Urothelium cell line (cell line): ENCODE measurements around the gene ASB4.
"Not testable (repeated sequence)": the region's sequence is repeated elsewhere in the genome, so short reads cannot be mapped to it uniquely, and the experiment has no call there.

Source experiments
- DNase-seq: peaks from one replicate; pipeline ENCODE4 v3.0.0; 2011; ENCODE audit warnings: low spot score, mixed read lengths
- FAIRE-seq: peaks from 2 replicates; lab custom pipeline; 2011; peaks lifted over from hg19 to GRCh38; lab: Jason Lieb, UNC

The ASB4 gene

GRCh38 chr7:95478272-95479037 lies 7.3 kb upstream of the ASB4 start:
- peak; percentile 85 for FAIRE-seq
- DNase-seq: peak; percentile 60

GRCh38 chr7:95479992-95480624 lies 5.6 kb upstream of the ASB4 start:
- DNase-seq (no peak), FAIRE-seq (no peak)

- DNase-seq: no peak
- FAIRE-seq: no peak
Observed at GRCh38 chr7:95481271-95482165, 4.2 kb upstream of the ASB4 start.

GRCh38 chr7:95482424-95482823 lies 3.3 kb upstream of the ASB4 start:
- no peak for DNase-seq
- FAIRE-seq: peak; percentile 9

- no peak for FAIRE-seq
- no peak for DNase-seq
Observed at GRCh38 chr7:95490231-95490762, 4.6 kb downstream of the ASB4 start.

- no peak for DNase-seq
- no peak for FAIRE-seq
Observed at GRCh38 chr7:95491201-95491600, 5.5 kb downstream of the ASB4 start.

GRCh38 chr7:95491634-95492314 lies 6.0 kb downstream of the ASB4 start:
- peak; percentile 58 for FAIRE-seq
- peak; percentile 87 for DNase-seq

GRCh38 chr7:95493247-95493646 lies 7.5 kb downstream of the ASB4 start:
- DNase-seq (no peak), FAIRE-seq (no peak)

- FAIRE-seq (peak; percentile 69), DNase-seq (no peak)
Observed at GRCh38 chr7:95493844-95494243, 8.1 kb downstream of the ASB4 start.

- peak; percentile 53 for DNase-seq
- peak; percentile 97 for FAIRE-seq
Observed at GRCh38 chr7:95501261-95501832, 15.6 kb downstream of the ASB4 start.

GRCh38 chr7:95502403-95502802 lies 16.7 kb downstream of the ASB4 start:
- DNase-seq (no peak), FAIRE-seq (no peak)

- DNase-seq (no peak), FAIRE-seq (no peak)
Observed at GRCh38 chr7:95503271-95504131, 17.8 kb downstream of the ASB4 start.

- DNase-seq: not testable (repeated sequence)
- FAIRE-seq: peak; percentile 72
Observed at GRCh38 chr7:95504132-95504588, 18.4 kb downstream of the ASB4 start.

- DNase-seq (no peak), FAIRE-seq (no peak)
Observed at GRCh38 chr7:95508780-95509179, 23.0 kb downstream of the ASB4 start.

- FAIRE-seq (no peak), DNase-seq (peak; percentile 40)
Observed at GRCh38 chr7:95509199-95509598, 23.5 kb downstream of the ASB4 start.

GRCh38 chr7:95511716-95512260 lies 26.0 kb downstream of the ASB4 start:
- FAIRE-seq (no peak), DNase-seq (peak; percentile 71)

- FAIRE-seq: no peak
- no peak for DNase-seq
Observed at GRCh38 chr7:95517458-95517857, 31.7 kb downstream of the ASB4 start.

GRCh38 chr7:95517870-95518269 lies 32.1 kb downstream of the ASB4 start:
- FAIRE-seq (no peak), DNase-seq (no peak)

GRCh38 chr7:95520136-95520535 lies 34.4 kb downstream of the ASB4 start:
- FAIRE-seq (no peak), DNase-seq (no peak)
